ENCODE results near the gene CD209.

The CD209 gene

GRCh38 chr19:7704280-7705060, 42.9 kb downstream of the CD209 start:
- DNase-seq = no peak

- DNase-seq = no peak
Measured at GRCh38 chr19:7703332-7703731, 44.0 kb downstream of the CD209 start.

- DNase-seq = no peak
Measured at GRCh38 chr19:7701654-7702457, 45.5 kb downstream of the CD209 start, which contains the start of gene FCER2. TSS of gene FCER2 (minus strand) at chr19:7702131. CDS start at chr19:7699760, 2,371 bp downstream.

GRCh38 chr19:7701049-7701653, 46.2 kb downstream of the CD209 start:
- no peak for DNase-seq

GRCh38 chr19:7699417-7700401, 47.6 kb downstream of the CD209 start:
- no peak for DNase-seq

DNA sequence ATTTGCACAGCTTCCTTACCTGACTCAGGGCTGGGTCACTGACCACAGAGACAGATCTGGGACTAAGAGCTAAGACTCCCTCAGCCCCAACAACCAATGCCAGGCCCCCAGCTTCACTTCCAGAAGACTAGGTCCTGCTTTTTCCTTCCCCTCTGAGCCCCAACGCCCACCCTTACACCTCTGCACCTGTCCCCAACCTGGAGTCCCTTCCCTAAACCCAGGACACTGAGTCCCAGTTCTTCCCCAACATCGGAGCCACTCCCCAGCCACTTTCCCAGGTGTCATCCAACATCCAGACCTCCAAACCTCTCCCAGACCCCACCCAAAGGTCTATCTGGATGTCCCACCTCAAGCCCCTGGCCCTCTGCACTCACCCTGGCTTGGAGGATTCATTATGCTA, 48.3 kb downstream of the CD209 start:
- no peak for DNase-seq

- DNase-seq = no peak
Measured at GRCh38 chr19:7698583-7698982, 48.8 kb downstream of the CD209 start.

DNA sequence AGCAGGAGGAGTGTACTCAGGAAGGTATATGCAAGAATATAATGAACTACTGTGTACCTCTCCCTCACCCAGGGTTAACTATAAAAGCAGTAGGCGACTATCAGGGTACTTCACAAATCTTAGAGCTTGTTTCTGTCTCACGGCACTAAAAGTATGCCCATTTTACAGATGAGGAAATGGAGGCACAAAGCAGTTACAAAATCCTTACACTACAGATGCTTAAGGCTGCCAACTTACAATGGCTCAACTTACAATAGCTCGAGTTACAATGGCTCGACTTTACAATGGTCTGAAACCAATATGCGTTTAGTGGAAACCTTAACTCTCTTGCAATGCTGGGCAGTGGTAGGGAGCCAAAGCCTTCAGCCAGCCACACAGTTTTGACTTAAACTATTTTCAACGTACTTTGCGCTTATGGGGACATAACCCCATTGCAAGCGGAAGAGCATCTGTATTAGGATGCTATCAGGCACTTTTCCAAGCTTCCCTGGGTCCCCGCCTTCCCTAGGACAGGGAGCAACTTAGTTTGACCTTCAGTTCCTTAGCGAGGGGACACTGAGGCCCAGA, 49.5 kb downstream of the CD209 start:
- no peak for DNase-seq

DNA sequence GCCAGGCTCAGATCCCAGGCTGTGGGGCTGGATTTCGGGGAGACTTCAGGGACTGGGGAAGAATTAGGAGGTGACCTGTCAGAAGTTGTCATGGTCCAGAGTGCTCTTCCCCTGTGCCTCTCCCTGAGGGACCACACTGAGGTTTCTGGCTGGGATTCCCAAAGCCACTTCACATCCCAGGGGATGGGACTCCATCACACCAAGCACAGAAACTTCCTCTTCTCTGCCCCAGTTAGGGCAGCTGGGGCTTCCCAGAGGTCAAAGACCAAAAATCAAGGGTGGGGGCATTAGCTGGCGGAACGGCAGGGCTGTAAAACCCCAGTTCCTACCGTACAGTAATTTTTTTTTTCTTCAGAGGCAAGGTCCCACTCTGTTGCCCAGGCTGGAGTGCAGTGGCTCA, 52.8 kb downstream of the CD209 start:
- no peak for DNase-seq

DNA sequence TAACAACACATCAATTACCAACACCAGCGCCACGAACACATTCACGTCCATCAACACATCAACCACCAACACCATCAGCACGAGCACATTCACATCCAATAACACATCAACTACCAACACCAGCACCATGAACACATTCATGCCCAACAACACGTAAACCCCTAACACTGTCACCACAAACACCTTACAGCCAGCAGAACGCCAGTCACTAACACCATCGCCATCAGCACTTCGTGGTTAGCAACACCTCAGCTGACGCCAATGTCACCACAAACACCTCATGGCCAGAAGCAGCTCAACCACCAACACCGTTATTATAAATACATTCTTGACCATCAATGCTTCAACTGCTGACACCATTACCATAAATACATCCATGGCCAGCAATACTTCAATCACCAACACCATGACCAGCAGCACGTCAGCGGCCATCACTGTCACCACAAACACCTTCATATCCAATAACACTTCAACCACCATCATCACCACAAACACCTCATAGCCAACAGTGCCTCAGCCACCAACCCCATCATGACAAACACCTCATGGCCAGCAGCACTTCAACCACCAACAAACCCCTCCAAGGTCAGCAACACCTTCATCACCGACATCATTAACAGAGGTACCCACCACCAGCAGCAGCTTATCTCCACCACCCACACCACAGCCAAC, 54.8 kb downstream of the CD209 start:
- no peak for DNase-seq

DNA sequence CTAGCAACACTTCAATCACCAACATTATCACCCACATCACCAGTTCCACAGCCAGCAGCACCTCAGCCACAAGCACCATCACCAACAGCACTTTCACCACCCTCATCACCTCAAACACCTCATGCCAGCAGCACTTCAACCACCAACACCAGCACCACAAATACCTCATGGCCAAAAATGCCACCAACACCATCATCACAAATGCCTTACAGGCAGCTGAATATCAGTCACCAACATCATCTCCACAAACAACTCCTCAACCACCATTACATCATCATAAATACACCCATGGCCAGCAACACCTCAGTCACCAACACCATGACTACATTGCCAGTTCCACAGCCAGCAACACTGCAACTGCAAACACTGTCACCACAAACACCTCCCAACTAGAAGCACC, 55.8 kb downstream of the CD209 start:
- DNase-seq = no peak

DNA sequence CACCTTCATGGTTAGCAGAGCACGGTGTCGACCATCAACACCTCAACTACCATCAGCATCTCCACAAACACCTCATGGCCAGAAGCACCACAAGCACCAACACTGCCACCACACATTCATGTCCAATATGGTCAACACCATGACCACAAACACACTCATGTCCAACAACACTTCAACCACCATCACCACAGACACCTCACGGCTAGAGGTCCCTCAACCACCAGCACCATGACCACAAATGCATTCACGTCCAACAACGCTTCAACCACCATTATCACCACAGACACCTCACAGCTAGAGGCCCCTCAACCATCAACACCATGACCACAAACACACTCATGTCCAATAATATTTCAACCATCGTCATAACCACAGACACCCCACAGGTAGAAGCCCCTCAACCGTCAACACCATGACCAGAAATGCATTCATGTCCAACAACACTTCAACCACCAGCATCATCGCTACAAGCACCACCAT, 56.5 kb downstream of the CD209 start:
- no peak for DNase-seq

Data from fibroblast of skin of scalp (primary cell).